ENCODE measurements around the gene PLOD1.

The PLOD1 gene

DNA sequence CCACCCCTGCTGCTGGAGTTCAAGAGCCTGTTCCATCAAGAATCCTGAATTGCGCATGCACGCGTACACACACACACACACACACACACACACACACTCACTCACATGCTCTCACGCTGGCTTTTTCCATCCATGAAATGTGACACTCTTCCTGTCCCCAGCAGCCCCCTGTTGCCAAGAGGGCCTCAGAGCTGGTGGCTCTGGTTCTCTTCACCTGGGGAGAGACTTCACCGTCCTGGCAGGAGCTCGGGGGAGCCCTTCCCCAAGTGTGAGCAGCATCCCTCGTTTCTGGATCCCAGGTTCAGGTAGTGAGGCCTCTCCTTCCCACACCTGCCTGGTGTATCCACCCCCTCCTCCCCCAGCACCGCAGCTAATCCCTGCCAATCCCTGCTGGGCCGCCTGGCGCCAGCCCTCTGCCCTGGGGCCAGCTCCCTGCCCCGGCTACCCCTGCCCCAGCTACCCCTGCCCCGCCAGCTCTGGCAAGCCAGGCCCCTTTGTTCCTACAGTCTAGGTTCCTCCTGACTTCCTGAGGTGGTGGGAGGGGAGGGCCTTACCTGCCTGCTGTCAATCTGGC lies 9.9 kb downstream of the PLOD1 start:
- TF ChIP-seq, protein P1, sequence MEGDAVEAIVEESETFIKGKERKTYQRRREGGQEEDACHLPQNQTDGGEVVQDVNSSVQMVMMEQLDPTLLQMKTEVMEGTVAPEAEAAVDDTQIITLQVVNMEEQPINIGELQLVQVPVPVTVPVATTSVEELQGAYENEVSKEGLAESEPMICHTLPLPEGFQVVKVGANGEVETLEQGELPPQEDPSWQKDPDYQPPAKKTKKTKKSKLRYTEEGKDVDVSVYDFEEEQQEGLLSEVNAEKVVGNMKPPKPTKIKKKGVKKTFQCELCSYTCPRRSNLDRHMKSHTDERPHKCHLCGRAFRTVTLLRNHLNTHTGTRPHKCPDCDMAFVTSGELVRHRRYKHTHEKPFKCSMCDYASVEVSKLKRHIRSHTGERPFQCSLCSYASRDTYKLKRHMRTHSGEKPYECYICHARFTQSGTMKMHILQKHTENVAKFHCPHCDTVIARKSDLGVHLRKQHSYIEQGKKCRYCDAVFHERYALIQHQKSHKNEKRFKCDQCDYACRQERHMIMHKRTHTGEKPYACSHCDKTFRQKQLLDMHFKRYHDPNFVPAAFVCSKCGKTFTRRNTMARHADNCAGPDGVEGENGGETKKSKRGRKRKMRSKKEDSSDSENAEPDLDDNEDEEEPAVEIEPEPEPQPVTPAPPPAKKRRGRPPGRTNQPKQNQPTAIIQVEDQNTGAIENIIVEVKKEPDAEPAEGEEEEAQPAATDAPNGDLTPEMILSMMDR (IDR thresholded peaks at IDR 0.05), result no peak
- Mint-ChIP-seq H3K36me3 (ENCODE audit: low read depth) (peaks cover 52% of the 10 kb centered on the region), H3K9me3 (peaks cover 5% of the 10 kb centered on the region), H3K4me3 (peak overlapping the region; percentile 54), H3K27me3 (ENCODE audit: low read depth, poor library complexity) (peaks cover 5% of the 10 kb centered on the region), H3K4me1 (peaks cover 40% of the 10 kb centered on the region), H3K27ac (peak overlapping the region; percentile 97)
- peak; percentile 58 for DNase-seq

DNA sequence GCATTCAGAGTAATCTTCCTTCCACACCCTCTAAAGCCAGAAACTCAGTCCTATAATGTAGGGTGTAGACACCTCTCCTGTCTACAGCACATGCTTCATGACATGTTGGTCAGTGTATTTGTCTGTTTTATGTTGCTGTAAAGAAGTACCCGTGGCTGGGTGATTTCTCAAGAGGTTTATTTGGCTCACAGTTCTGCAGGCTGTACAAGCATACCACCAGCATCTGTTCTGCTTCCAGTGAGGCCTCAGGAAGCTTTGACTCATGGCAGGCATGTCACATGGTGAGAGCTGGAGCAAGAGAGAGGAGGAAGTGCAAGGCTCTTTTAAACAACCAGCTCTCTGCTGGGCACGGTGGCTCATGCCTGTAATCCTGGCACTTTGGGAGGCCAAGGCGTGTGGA lies 12.1 kb downstream of the PLOD1 start:
- Mint-ChIP-seq H3K4me3 (no peak overlapping the region), H3K27ac (peak overlapping the region; percentile 71), H3K9me3 (peaks cover 5% of the 10 kb centered on the region), H3K4me1 (peaks cover 39% of the 10 kb centered on the region), H3K36me3 (ENCODE audit: low read depth) (peaks cover 68% of the 10 kb centered on the region), H3K27me3 (ENCODE audit: low read depth, poor library complexity) (peaks cover 8% of the 10 kb centered on the region)
- no peak for DNase-seq
- TF ChIP-seq, protein P1 (IDR thresholded peaks at IDR 0.05), result no peak

DNA sequence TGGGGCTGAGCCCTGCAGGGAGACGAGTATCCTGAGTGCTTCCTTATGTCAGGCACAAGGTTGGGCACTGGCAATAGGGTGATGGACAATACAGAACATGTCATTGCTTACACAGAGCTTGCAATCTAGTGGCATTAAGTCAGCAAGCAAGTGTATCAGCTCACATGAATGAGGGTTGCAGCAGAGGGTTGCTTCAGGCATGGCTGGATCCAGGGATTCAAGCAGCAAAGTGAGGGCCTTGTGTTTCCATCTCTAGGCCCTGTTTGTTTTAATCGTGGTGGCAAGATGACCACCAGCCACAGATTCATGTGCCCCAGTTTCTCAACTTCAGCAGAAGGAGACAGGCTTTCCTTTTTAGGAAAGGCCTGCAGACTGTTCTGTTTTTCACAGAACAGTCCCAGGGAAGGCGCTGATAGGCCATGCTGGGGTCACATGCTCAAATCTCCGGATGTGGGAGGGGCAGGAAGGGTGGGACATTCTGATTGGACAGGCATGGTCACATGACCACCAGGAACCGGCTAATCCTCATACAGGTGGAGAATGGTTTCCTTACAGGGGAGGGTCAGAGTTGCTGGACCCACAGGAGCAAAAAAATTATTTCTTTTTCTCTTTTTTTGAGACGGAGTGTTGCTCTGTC lies 14.4 kb downstream of the PLOD1 start:
- no peak overlapping the region for H3K27ac Mint-ChIP-seq
- no peak for DNase-seq
- H3K4me3 Mint-ChIP-seq, result no peak overlapping the region
- TF ChIP-seq, protein P1 (IDR thresholded peaks at IDR 0.05), result no peak
- peaks cover 5% of the 10 kb centered on the region for H3K9me3 Mint-ChIP-seq
- peaks cover 23% of the 10 kb centered on the region for H3K4me1 Mint-ChIP-seq
- H3K36me3 Mint-ChIP-seq (ENCODE audit: low read depth), result peaks cover 76% of the 10 kb centered on the region
- peaks cover 3% of the 10 kb centered on the region for H3K27me3 Mint-ChIP-seq (ENCODE audit: low read depth, poor library complexity)

DNA sequence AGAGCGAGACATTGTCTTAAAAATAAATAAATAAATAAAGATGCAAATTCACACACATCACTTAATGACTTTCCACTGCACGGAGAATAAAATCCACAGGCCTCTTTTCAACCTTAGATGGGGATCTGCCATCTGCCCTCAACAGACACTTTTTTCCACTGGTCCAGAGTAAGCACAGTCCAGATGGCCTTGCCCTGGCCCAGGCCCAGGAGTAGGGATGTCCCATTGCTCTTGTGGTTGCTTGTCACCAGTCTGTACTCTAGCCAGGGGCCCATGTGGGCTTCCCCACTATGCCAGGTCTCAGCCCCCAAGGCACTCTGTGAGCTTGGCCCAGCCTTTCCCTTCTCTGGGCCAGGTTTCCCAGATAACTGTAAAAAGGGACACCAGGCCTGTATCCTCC lies 17.4 kb downstream of the PLOD1 start:
- peaks cover 63% of the 10 kb centered on the region for H3K36me3 Mint-ChIP-seq (ENCODE audit: low read depth)
- no peak for DNase-seq
- no peak overlapping the region for H3K27ac Mint-ChIP-seq
- H3K9me3 Mint-ChIP-seq, result peaks cover 5% of the 10 kb centered on the region
- TF ChIP-seq, protein P1 (IDR thresholded peaks at IDR 0.05), result no peak
- peaks cover 4% of the 10 kb centered on the region for H3K4me1 Mint-ChIP-seq
- no peak overlapping the region for H3K4me3 Mint-ChIP-seq
- peaks cover 3% of the 10 kb centered on the region for H3K27me3 Mint-ChIP-seq (ENCODE audit: low read depth, poor library complexity)

DNA sequence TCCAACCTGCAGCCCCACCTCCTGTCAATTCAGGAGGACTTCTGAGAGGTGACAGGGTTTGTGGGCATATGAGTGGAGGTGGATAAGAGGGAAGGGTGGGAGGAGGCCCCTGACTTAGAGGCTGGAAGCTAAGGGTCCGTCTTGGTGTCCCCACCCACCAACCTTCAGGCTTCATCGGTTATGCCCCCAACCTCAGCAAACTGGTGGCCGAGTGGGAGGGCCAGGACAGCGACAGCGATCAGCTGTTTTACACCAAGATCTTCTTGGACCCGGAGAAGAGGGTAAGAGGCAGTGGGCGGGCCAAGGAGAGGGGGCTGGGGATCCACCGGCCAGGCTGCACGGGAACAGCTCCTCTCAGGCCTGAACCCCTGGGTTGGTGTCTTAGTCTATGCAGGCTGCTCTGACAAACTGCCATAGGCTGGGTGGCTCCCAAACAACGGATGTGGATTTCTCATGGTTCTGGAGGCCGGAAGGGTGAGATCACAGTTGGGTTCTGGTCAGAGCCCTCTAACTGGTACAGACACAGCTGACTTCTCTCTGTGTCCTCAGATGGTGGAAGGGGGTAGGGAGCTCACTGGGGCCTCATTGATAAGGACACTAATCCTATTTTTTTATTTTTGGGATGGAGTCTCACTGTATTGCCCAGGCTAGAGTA lies 18.1 kb downstream of the PLOD1 start:
- no peak overlapping the region for H3K4me3 Mint-ChIP-seq
- TF ChIP-seq, protein P1 (IDR thresholded peaks at IDR 0.05), result no peak
- H3K4me1 Mint-ChIP-seq, result peaks cover 3% of the 10 kb centered on the region
- peaks cover 62% of the 10 kb centered on the region for H3K36me3 Mint-ChIP-seq (ENCODE audit: low read depth)
- no peak overlapping the region for H3K27ac Mint-ChIP-seq
- DNase-seq, result no peak
- H3K27me3 Mint-ChIP-seq (ENCODE audit: low read depth, poor library complexity), result peaks cover 3% of the 10 kb centered on the region
- H3K9me3 Mint-ChIP-seq, result peaks cover 5% of the 10 kb centered on the region

All from nephron progenitor cell (in vitro differentiated cells).